T-helper 2 cell treated with Interferon-gamma antibody and Interleukin-4, amounts not matched to agents 5 μg/mL and 100 μg/mL, for 36 hours (primary cell): ENCODE measurements around the gene CCBE1.
"Not testable (repeated sequence)": the region's sequence is repeated elsewhere in the genome, so short reads cannot be mapped to it uniquely, and the experiment has no call there.

Source experiments
- DNase-seq: peaks from one replicate; pipeline ENCODE4 v3.0.0; 2021; ENCODE audit warnings: low spot score
- H3K27ac Mint-ChIP-seq: one replicate; pipeline ENCODE4 v1.8.0; 2021; ENCODE audit warnings: mild to moderate bottlenecking, mixed read lengths
- H3K27me3 Mint-ChIP-seq: one replicate; pipeline ENCODE4 v1.8.0; 2021; ENCODE audit warnings: low read depth, mixed read lengths
- H3K36me3 Mint-ChIP-seq: one replicate; pipeline ENCODE4 v1.8.0; 2021; ENCODE audit warnings: low read depth, mixed read lengths
- H3K4me1 Mint-ChIP-seq: one replicate; pipeline ENCODE4 v1.8.0; 2021; ENCODE audit warnings: low read depth, mixed read lengths
- H3K4me3 Mint-ChIP-seq: one replicate; pipeline ENCODE4 v1.8.0; 2022; ENCODE audit warnings: mild to moderate bottlenecking, moderate library complexity, mixed read lengths
- H3K9me3 Mint-ChIP-seq: one replicate; pipeline ENCODE4 v1.8.0; 2021; ENCODE audit warnings: mixed read lengths

CCBE1 gene

GRCh38 chr18:59697236-59697932 is at the start of gene CCBE1:
Gene CCBE1 (minus strand): TSS chr18:59697423.
- Mint-ChIP-seq H3K36me3 (no peaks in the 10 kb centered on the region), H3K27me3 (peaks cover 61% of the 10 kb centered on the region), H3K9me3 (no peaks in the 10 kb centered on the region), H3K4me3 (peak within 1 kb of the TSS; percentile 44), H3K27ac (no peak within 1 kb of the TSS), H3K4me1 (peaks cover 3% of the 10 kb centered on the region)
- DNase-seq, result peak; percentile 39

- no peak for DNase-seq
Measured at GRCh38 chr18:59744271-59744721, 47.1 kb upstream of the CCBE1 start.

GRCh38 chr18:59743566-59743965 is 46.3 kb upstream of the CCBE1 start:
- no peak overlapping the region for H3K4me3 Mint-ChIP-seq
- H3K9me3 Mint-ChIP-seq, result no peaks in the 10 kb centered on the region
- DNase-seq, result no peak
- H3K27me3 Mint-ChIP-seq, result peaks cover 5% of the 10 kb centered on the region
- H3K36me3 Mint-ChIP-seq, result no peaks in the 10 kb centered on the region
- no peak overlapping the region for H3K27ac Mint-ChIP-seq
- no peaks in the 10 kb centered on the region for H3K4me1 Mint-ChIP-seq

More at GRCh38 chr18:59744271-59744721, 47.1 kb upstream of the CCBE1 start:
- no peaks in the 10 kb centered on the region for H3K36me3 Mint-ChIP-seq
- no peaks in the 10 kb centered on the region for H3K9me3 Mint-ChIP-seq
- peaks cover 5% of the 10 kb centered on the region for H3K27me3 Mint-ChIP-seq
- H3K4me3 Mint-ChIP-seq, result no peak overlapping the region
- H3K4me1 Mint-ChIP-seq, result no peaks in the 10 kb centered on the region
- no peak overlapping the region for H3K27ac Mint-ChIP-seq

- Mint-ChIP-seq H3K4me1 (no peaks in the 10 kb centered on the region), H3K36me3 (no peaks in the 10 kb centered on the region), H3K9me3 (no peaks in the 10 kb centered on the region), H3K27ac (no peak overlapping the region), H3K4me3 (no peak overlapping the region), H3K27me3 (peaks cover 5% of the 10 kb centered on the region)
- DNase-seq, result no peak
Measured at GRCh38 chr18:59742325-59743111, 45.3 kb upstream of the CCBE1 start.

- no peaks in the 10 kb centered on the region for H3K36me3 Mint-ChIP-seq
Measured at GRCh38 chr18:59740141-59740540, 42.9 kb upstream of the CCBE1 start.

GRCh38 chr18:59737776-59738300 is 40.6 kb upstream of the CCBE1 start:
- no peaks in the 10 kb centered on the region for H3K36me3 Mint-ChIP-seq
- DNase-seq, result no peak
- H3K4me1 Mint-ChIP-seq, result no peaks in the 10 kb centered on the region
- no peak overlapping the region for H3K27ac Mint-ChIP-seq
- no peaks in the 10 kb centered on the region for H3K9me3 Mint-ChIP-seq
- H3K4me3 Mint-ChIP-seq, result no peak overlapping the region
- peaks cover 1% of the 10 kb centered on the region for H3K27me3 Mint-ChIP-seq

More at GRCh38 chr18:59740141-59740540, 42.9 kb upstream of the CCBE1 start:
- Mint-ChIP-seq H3K9me3 (no peaks in the 10 kb centered on the region), H3K27ac (no peak overlapping the region), H3K4me1 (no peaks in the 10 kb centered on the region), H3K27me3 (no peaks in the 10 kb centered on the region), H3K4me3 (no peak overlapping the region)
- DNase-seq, result no peak

- not testable (repeated sequence) for H3K4me1 Mint-ChIP-seq, H3K27ac Mint-ChIP-seq, H3K9me3 Mint-ChIP-seq, H3K4me3 Mint-ChIP-seq, H3K27me3 Mint-ChIP-seq, H3K36me3 Mint-ChIP-seq, DNase-seq
Measured at GRCh38 chr18:59737335-59737734, 40.1 kb upstream of the CCBE1 start.

- Mint-ChIP-seq H3K4me1 (no peaks in the 10 kb centered on the region), H3K4me3 (no peak overlapping the region), H3K9me3 (no peaks in the 10 kb centered on the region), H3K27ac (no peak overlapping the region), H3K36me3 (no peaks in the 10 kb centered on the region), H3K27me3 (peaks cover 2% of the 10 kb centered on the region)
- DNase-seq, result no peak
Measured at GRCh38 chr18:59736061-59736460, 38.8 kb upstream of the CCBE1 start.

GRCh38 chr18:59735269-59735860 is 38.1 kb upstream of the CCBE1 start:
- no peak overlapping the region for H3K27ac Mint-ChIP-seq
- peaks cover 2% of the 10 kb centered on the region for H3K27me3 Mint-ChIP-seq
- no peaks in the 10 kb centered on the region for H3K36me3 Mint-ChIP-seq
- H3K9me3 Mint-ChIP-seq, result no peaks in the 10 kb centered on the region
- no peak overlapping the region for H3K4me3 Mint-ChIP-seq
- DNase-seq, result no peak
- H3K4me1 Mint-ChIP-seq, result no peaks in the 10 kb centered on the region

- DNase-seq, result no peak
- no peak overlapping the region for H3K4me3 Mint-ChIP-seq
- no peak overlapping the region for H3K27ac Mint-ChIP-seq
- no peaks in the 10 kb centered on the region for H3K36me3 Mint-ChIP-seq
- H3K4me1 Mint-ChIP-seq, result no peaks in the 10 kb centered on the region
- no peaks in the 10 kb centered on the region for H3K9me3 Mint-ChIP-seq
- peaks cover 2% of the 10 kb centered on the region for H3K27me3 Mint-ChIP-seq
Measured at GRCh38 chr18:59733421-59733820, 36.2 kb upstream of the CCBE1 start.

GRCh38 chr18:59730896-59731295 is 33.7 kb upstream of the CCBE1 start:
- Mint-ChIP-seq H3K36me3 (no peaks in the 10 kb centered on the region), H3K9me3 (no peaks in the 10 kb centered on the region), H3K27ac (no peak overlapping the region), H3K4me3 (no peak overlapping the region), H3K27me3 (peaks cover 2% of the 10 kb centered on the region), H3K4me1 (no peaks in the 10 kb centered on the region)
- no peak for DNase-seq

GRCh38 chr18:59729781-59730180 is 32.6 kb upstream of the CCBE1 start:
- H3K36me3 Mint-ChIP-seq, result no peaks in the 10 kb centered on the region
- peaks cover 2% of the 10 kb centered on the region for H3K27me3 Mint-ChIP-seq
- H3K4me3 Mint-ChIP-seq, result no peak overlapping the region
- H3K4me1 Mint-ChIP-seq, result no peaks in the 10 kb centered on the region
- DNase-seq, result no peak
- no peaks in the 10 kb centered on the region for H3K9me3 Mint-ChIP-seq
- no peak overlapping the region for H3K27ac Mint-ChIP-seq

- no peaks in the 10 kb centered on the region for H3K9me3 Mint-ChIP-seq
- peaks cover 2% of the 10 kb centered on the region for H3K27me3 Mint-ChIP-seq
- H3K4me3 Mint-ChIP-seq, result no peak overlapping the region
- H3K4me1 Mint-ChIP-seq, result no peaks in the 10 kb centered on the region
- DNase-seq, result no peak
- no peaks in the 10 kb centered on the region for H3K36me3 Mint-ChIP-seq
- no peak overlapping the region for H3K27ac Mint-ChIP-seq
Measured at GRCh38 chr18:59728816-59729215, 31.6 kb upstream of the CCBE1 start.

- no peak for DNase-seq
- H3K27ac Mint-ChIP-seq, result no peak overlapping the region
- no peak overlapping the region for H3K4me3 Mint-ChIP-seq
- no peaks in the 10 kb centered on the region for H3K9me3 Mint-ChIP-seq
- no peaks in the 10 kb centered on the region for H3K4me1 Mint-ChIP-seq
- H3K36me3 Mint-ChIP-seq, result no peaks in the 10 kb centered on the region
- no peaks in the 10 kb centered on the region for H3K27me3 Mint-ChIP-seq
Measured at GRCh38 chr18:59725142-59725541, 27.9 kb upstream of the CCBE1 start.
